ENCODE measurements around the gene TPMT.

- TF ChIP-seq CTCF (IDR thresholded peaks at IDR 0.05; ENCODE audit: borderline replicate concordance, extremely low read depth, low read length, poor library complexity, severe bottlenecking) (no peak), EZH2 (IDR thresholded peaks at IDR 0.05; ENCODE audit: borderline replicate concordance, low read depth, low read length, severe bottlenecking) (no peak)
Observed at GRCh38 chr6:18183766-18184165, 28.9 kb upstream of the TPMT start.

Measured in DND-41 (cell line).